NCI-H510A treated with DMSO at 0.1 percent for 48 hours (cell line): Measurements from ENCODE around the gene CSN1S1.

ENCODE experiments used
- DNase-seq: peaks from one replicate; lab custom pipeline; 2025; lab: John Stamatoyannopoulos, UW

CSN1S1 gene

GRCh38 chr4:69994782-69995181, 63.9 kb downstream of the CSN1S1 start:
- no peak for DNase-seq

DNA sequence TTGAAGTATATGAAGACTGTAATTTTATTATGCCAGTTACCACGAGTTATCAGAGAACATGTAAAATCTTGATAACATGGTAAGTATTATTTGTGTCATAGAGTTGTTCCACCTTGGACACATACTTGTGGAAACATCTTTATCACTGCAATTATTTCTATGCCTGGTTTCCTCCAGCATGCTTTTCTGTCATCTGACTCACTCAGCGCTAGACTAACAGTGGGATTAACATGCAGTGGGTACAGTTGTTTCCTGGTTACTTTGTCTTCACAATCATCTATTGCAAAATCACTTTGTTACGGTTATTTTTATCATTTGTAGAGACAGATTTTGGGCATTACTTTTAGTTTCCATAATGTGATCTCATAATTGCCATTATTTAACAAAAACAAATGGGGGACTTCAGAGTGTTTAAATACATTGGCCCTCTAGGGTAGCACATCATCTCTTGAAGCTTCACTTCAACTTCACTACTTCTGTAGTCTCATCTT, 64.7 kb downstream of the CSN1S1 start, which contains the start of gene STATH:
TSS of gene STATH (plus strand) at position 441 of the 491 bp plus-strand sequence. CDS start 2,472 bp downstream, outside the sequence.
- DNase-seq: no peak
